ENCODE measurements around the gene NUDT3. TPM values are rescaled to one million over a fixed set of nuclear protein-coding genes. Genes with fewer than 3 reads are reported as not detected.
A peak's percentile ranks its signal among the peaks of the same experiment; 100 is the strongest.

Gene NUDT3
- total and polyA plus RNA-seq, 2 experiments from 2014 or later = 18.6 to 26.1 TPM

DNA sequence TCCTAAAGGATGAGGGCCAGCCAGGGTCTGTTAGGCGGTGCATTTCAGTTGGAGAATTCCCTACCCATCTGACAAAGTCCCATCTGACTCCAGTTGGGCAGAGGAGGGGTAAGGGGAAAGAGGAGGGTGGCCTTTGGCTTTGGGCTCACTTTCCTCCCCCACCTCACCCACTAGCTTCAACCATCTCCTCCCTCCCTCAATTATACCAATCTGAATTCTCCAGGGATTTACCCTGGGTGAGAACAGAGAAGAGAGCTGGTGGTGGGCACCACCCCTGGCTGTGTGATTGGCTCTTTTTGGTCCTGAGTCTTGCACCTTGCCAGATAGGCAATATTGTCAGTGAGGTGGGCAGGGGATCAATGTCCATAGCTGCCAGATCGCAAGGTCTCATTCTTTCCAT is 152.6 kb downstream of the NUDT3 start:
- TF ChIP-seq, protein P1, sequence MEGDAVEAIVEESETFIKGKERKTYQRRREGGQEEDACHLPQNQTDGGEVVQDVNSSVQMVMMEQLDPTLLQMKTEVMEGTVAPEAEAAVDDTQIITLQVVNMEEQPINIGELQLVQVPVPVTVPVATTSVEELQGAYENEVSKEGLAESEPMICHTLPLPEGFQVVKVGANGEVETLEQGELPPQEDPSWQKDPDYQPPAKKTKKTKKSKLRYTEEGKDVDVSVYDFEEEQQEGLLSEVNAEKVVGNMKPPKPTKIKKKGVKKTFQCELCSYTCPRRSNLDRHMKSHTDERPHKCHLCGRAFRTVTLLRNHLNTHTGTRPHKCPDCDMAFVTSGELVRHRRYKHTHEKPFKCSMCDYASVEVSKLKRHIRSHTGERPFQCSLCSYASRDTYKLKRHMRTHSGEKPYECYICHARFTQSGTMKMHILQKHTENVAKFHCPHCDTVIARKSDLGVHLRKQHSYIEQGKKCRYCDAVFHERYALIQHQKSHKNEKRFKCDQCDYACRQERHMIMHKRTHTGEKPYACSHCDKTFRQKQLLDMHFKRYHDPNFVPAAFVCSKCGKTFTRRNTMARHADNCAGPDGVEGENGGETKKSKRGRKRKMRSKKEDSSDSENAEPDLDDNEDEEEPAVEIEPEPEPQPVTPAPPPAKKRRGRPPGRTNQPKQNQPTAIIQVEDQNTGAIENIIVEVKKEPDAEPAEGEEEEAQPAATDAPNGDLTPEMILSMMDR (IDR thresholded peaks at IDR 0.05; ENCODE audit: low read depth, low read length) = no peak
- Histone ChIP-seq H3K36me3 (peaks cover 27% of the 10 kb centered on the region), H3K4me3 (no peak overlapping the region), H3K4me1 (ENCODE audit: low read depth) (peaks cover 25% of the 10 kb centered on the region), H3K27me3 (no peaks in the 10 kb centered on the region), H3K9me3 (ENCODE audit: low read depth) (no peaks in the 10 kb centered on the region), H3K27ac (no peak overlapping the region)
- DNase-seq (ENCODE audit: low read depth in 1 of 2, low spot score in 1 of 2) = no peak

DNA sequence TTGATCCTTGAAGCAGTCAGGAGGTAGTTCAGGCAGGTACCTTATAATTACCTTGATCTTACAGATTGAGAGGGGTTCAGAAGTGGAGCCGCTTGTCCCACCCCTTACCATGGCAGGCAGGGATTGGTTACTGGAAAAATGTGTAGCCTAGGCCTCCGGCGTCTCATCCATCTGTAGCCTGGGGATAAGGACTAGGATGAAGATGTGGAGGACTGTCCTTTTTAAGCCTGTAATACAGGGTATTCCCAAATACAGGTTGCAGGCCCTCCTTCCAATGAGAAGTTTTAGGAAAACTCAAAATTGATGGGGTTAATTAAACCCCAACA is 153.0 kb downstream of the NUDT3 start:
- no peak for DNase-seq (ENCODE audit: low read depth in 1 of 2, low spot score in 1 of 2)
- Histone ChIP-seq H3K9me3 (ENCODE audit: low read depth) (no peaks in the 10 kb centered on the region), H3K4me1 (ENCODE audit: low read depth) (peaks cover 29% of the 10 kb centered on the region), H3K27ac (no peak overlapping the region), H3K27me3 (no peaks in the 10 kb centered on the region), H3K4me3 (no peak overlapping the region), H3K36me3 (peaks cover 25% of the 10 kb centered on the region)
- TF ChIP-seq, protein P1 (IDR thresholded peaks at IDR 0.05; ENCODE audit: low read depth, low read length) = no peak

DNA sequence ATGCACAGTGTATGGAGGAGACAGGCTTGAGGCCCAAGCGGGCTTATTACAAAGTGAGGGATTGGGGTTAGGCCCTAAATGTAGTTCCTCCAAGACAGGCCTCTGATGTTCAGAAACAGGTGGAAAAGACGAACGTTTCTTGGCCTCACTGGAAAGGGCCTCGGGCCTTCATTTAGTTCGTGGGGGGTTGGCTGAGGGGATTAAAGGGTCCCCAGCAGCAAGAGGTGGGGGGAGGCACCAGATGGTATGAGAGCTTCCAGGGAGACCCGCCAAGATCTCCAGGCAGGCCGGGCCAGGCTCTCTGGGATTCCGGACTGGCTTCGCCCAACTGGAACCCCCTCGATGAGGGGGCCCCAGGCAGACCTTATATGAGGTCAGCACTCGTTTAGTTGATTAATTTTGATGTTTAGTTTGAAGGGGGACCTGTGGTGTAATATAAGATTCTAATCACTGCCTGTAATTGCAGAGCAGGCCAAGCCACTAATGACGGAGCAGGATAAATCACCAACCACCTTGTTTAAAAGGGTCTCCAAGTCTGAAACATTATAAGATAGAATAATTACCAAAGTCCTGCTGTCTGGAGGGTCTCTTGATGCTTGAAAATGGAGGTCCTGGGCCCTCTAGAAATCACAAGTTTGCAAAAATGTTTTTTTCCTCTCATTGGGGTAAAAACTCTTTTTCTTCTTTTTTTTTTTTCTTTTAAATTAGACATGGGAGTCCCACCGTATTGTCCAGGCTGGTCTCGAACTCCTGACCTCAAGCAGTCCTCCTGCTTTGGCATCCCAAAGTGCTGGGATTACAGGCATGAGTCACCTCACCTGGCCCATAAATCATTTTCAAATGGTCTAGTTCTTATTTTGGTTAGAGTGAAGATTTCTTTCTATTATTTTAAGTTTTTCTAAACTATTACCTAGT is 153.6 kb downstream of the NUDT3 start:
- H3K9me3 ChIP-seq (ENCODE audit: low read depth) = no peaks in the 10 kb centered on the region
- no peak for DNase-seq (ENCODE audit: low read depth in 1 of 2, low spot score in 1 of 2)
- H3K4me1 ChIP-seq (ENCODE audit: low read depth) = peaks cover 31% of the 10 kb centered on the region
- H3K4me3 ChIP-seq = peak overlapping the region; percentile 99
- peaks cover 24% of the 10 kb centered on the region for H3K36me3 ChIP-seq
- no peak overlapping the region for H3K27ac ChIP-seq
- TF ChIP-seq, protein P1 (IDR thresholded peaks at IDR 0.05; ENCODE audit: low read depth, low read length) = no peak
- H3K27me3 ChIP-seq = no peaks in the 10 kb centered on the region

DNA sequence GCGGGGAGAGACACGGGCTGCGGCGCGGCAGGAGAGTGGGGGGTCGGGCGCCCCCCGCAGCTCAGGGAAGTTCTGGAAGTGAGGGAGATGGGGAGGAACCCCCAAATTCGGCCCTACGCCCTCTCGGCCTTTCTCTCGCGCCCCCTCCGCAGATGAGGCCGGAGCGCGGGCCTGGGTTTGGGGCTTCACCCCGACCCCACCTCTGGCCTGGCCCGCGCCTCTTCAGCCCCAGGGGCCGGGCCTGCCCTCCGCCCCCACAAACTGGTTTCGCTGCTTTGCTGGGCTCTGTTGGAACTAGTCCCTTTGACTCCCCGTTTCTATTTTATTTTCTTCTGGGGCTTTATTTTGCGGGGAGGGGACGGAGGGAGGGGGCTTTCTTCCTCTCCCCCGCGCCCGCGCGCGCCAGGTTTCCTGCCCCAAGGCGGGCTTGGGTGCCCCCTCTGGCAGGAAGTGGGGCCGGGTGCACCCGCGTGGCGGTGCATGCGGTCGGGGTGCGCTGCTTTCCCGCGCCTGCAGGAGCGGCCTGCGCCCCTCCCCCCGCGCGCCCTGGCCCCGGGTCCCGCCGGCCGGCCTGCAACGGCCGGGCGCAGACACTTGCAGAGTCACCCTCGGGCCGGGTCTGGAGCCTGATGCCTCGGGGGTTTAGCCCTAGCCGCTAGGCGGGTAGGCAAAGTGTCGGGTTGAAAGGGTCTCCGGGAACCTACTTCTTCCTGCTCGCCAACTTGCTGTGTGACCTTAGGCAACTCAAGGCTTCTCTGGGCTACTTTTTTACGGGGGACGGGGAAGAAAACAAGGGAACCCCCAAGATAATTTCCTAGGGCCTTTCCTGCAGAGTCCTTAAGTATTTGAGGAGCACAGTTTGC is 154.5 kb downstream of the NUDT3 start:
- Histone ChIP-seq H3K4me1 (ENCODE audit: low read depth) (peaks cover 34% of the 10 kb centered on the region), H3K9me3 (ENCODE audit: low read depth) (no peaks in the 10 kb centered on the region), H3K4me3 (peak overlapping the region; percentile 99), H3K27ac (peak overlapping the region; percentile 83), H3K36me3 (peaks cover 21% of the 10 kb centered on the region), H3K27me3 (no peaks in the 10 kb centered on the region)
- peak; percentile 32 to 66 for DNase-seq (ENCODE audit: low read depth in 1 of 2, low spot score in 1 of 2)
- TF ChIP-seq, protein P1 (IDR thresholded peaks at IDR 0.05; ENCODE audit: low read depth, low read length) = peak; percentile 31

DNA sequence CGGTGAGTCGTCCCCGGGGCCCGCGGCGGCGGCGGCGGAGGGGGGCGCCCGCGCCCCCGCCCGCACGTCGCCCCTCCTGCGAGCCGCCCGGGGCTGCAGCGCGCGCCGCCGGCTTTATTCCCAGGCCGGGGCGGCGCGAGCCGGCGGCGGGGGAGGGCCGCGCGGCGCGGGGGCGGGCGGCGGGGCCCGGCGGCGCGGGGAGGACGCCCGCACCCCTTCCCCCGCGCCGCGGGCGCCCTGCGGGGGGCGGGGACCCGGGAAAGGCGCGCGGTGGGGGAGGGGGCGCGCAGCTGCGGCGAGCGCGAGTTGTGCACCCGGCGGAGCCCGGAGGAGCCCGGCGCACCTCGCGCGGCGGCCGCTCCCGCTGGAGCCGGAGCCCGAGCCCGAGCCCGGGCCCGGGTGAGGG is 155.2 kb downstream of the NUDT3 start:
- peak; percentile 28 to 61 for DNase-seq (ENCODE audit: low read depth in 1 of 2, low spot score in 1 of 2)
- peak overlapping the region; percentile 99 for H3K4me3 ChIP-seq
- peaks cover 19% of the 10 kb centered on the region for H3K36me3 ChIP-seq
- TF ChIP-seq, protein P1 (IDR thresholded peaks at IDR 0.05; ENCODE audit: low read depth, low read length) = no peak
- no peaks in the 10 kb centered on the region for H3K27me3 ChIP-seq
- no peaks in the 10 kb centered on the region for H3K9me3 ChIP-seq (ENCODE audit: low read depth)
- peaks cover 36% of the 10 kb centered on the region for H3K4me1 ChIP-seq (ENCODE audit: low read depth)
- H3K27ac ChIP-seq = peak overlapping the region; percentile 95
